Keratinocyte (primary cell): ENCODE data around the gene POLE3. TPM values are rescaled to one million over a fixed set of nuclear protein-coding genes. Genes with fewer than 3 reads are reported as not detected.

Experiments
- DNase-seq: peaks from one replicate; pipeline ENCODE4 v3.0.0-alpha.2; 2011; ENCODE audit warnings: low read depth, missing footprints, low spot score
- FAIRE-seq: peaks from 2 replicates; lab custom pipeline; 2011; peaks lifted over from hg19 to GRCh38; lab: Jason Lieb, UNC
- H2AFZ ChIP-seq: 2 replicates; pipeline ENCODE4 v1.6.0; 2012; ENCODE audit warnings: low read length, control low read depth, inconsistent platforms; ENCODE audit not compliant: control insufficient read depth
- H3K27ac ChIP-seq: 2 replicates; pipeline ENCODE4 v1.5.1; 2011; ENCODE audit warnings: low read length; ENCODE audit not compliant: control insufficient read depth, insufficient read depth
- H3K27me3 ChIP-seq: 3 replicates; pipeline ENCODE4 v1.6.0; 2011; ENCODE audit warnings: low read length; ENCODE audit not compliant: control insufficient read depth, insufficient read depth; ENCODE audit errors: extremely low read depth
- H3K36me3 ChIP-seq, 2 experiments: 2 replicates in 1 of 2; 3 replicates in 1 of 2; pipeline ENCODE4 v1.5.1; 2011; ENCODE audit warnings: low read length in 2 of 2, mild to moderate bottlenecking in 1 of 2; ENCODE audit not compliant: control insufficient read depth in 2 of 2, insufficient read depth in 2 of 2; ENCODE audit errors: extremely low read depth in 1 of 2
- H3K4me1 ChIP-seq: 3 replicates; pipeline ENCODE4 v1.5.1; 2011; ENCODE audit warnings: low read length; ENCODE audit not compliant: control insufficient read depth, insufficient read depth; ENCODE audit errors: extremely low read depth
- H3K4me2 ChIP-seq: 3 replicates; pipeline ENCODE4 v1.6.0; 2011; ENCODE audit warnings: low read depth, low read length; ENCODE audit not compliant: control insufficient read depth, insufficient read depth; ENCODE audit errors: extremely low read depth
- H3K4me3 ChIP-seq, 3 experiments: fragments of 200-600 bp in 1 of 3; sonication (generic) in 1 of 3; 2 replicates in 2 of 3; 3 replicates in 1 of 3; pipeline ENCODE4 v1.5.1; 2011 to 2016; ENCODE audit warnings: low read length in 3 of 3, mild to moderate bottlenecking in 3 of 3, control low read depth in 2 of 3, inconsistent platforms in 1 of 3, low read depth in 1 of 3, mixed read lengths in 1 of 3, mixed run types in 1 of 3, moderate library complexity in 1 of 3; ENCODE audit not compliant: control insufficient read depth in 2 of 3, insufficient read depth in 2 of 3; ENCODE audit errors: extremely low read depth in 1 of 3
- H3K79me2 ChIP-seq: 2 replicates; pipeline ENCODE4 v1.6.0; 2012; ENCODE audit warnings: low read length; ENCODE audit not compliant: control insufficient read depth, insufficient read depth
- H3K9ac ChIP-seq: 3 replicates; pipeline ENCODE4 v1.6.0; 2011; ENCODE audit warnings: low read length; ENCODE audit not compliant: control insufficient read depth, insufficient read depth; ENCODE audit errors: extremely low read depth
- H3K9me1 ChIP-seq: 3 replicates; pipeline ENCODE4 v1.6.0; 2011; ENCODE audit warnings: low read length; ENCODE audit not compliant: control insufficient read depth, insufficient read depth; ENCODE audit errors: extremely low read depth
- H3K9me3 ChIP-seq: 2 replicates; pipeline ENCODE4 v1.5.1; 2012; ENCODE audit warnings: low read depth, low read length; ENCODE audit not compliant: control insufficient read depth
- H4K20me1 ChIP-seq: 3 replicates; pipeline ENCODE4 v1.6.0; 2011; ENCODE audit warnings: low read length; ENCODE audit not compliant: control insufficient read depth, insufficient read depth; ENCODE audit errors: extremely low read depth
- CTCF ChIP-seq, 3 experiments: IDR thresholded peaks in 1 of 3; conservative IDR thresholded peaks in 1 of 3; optimal IDR thresholded peaks in 1 of 3; 2 replicates in 2 of 3; 3 replicates in 1 of 3; pipeline versions ENCODE3 to v1.5.1; 2011; ENCODE audit warnings: low read length in 3 of 3, mild to moderate bottlenecking in 3 of 3, moderate library complexity in 2 of 3, control low read depth in 1 of 3, inconsistent platforms in 1 of 3; ENCODE audit not compliant: insufficient read depth in 2 of 3; ENCODE audit errors: extremely low read depth in 1 of 3
- EZH2 ChIP-seq: IDR thresholded peaks from one replicate; pipeline ENCODE4 v1.6.1; 2012; ENCODE audit warnings: inconsistent platforms, mild to moderate bottlenecking, low read length, moderate library complexity
- dilution Hi-C: fragments of 300-500 bp; cut with MboI; formaldehyde crosslinking; loops from one replicate; pipeline ENCODE4 v1.7.0; 2020; ENCODE audit warnings: low sequenced_read_pairs; ENCODE audit not compliant: extremely low pct_ligation_motif_present
- polyA plus RNA-seq, 5 experiments: library from polyadenylated mRNA; depleted of rRNA in 3 of 5; stranded (reverse) in 3 of 5; stranded (forward) in 1 of 5; unstranded in 1 of 5; fragments of >200 nt; gene quantifications; 1 replicate in 1 of 5; 2 replicates in 3 of 5; 3 replicates in 1 of 5; pipeline versions ENCODE4 v1.2.1 to v1.2.3, GENCODE V29; 2011 to 2012; ENCODE audit warnings: missing spikeins in 2 of 5, low read depth in 1 of 5, low replicate concordance in 1 of 5

Gene POLE3
- polyA plus RNA-seq, 1 donor (not counting 4 experiments of a cell fraction or from before 2014, with no cell fraction given): 77.2 TPM

DNA sequence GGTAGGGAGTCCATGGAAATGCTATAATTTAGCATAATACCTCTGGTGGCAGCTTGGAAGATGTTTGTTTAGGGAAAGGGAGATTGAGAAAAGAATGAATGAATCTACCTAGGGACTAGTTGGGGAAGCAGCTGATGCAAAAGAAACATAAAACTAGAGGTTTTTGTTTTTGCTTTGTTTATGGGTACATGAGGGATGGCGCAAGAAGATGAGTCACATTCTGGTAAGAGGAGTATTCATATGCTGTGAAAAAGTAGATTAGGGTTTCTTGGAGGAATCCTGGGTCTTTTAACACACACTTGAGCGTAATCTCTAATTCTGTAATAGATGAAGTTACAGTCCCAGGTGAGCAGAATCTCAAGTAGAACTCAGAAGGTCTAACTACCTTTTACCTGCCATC, 17.2 kb upstream of the POLE3 start:
- FAIRE-seq: no peak

GRCh38 chr9:113426701-113427100, 16.2 kb upstream of the POLE3 start:
- H3K4me1 ChIP-seq: no peaks in the 10 kb centered on the region
- FAIRE-seq: no peak
- no peak overlapping the region for H3K9ac ChIP-seq
- no peak overlapping the region for H3K4me3 ChIP-seq
- dilution Hi-C loops: loop anchor here (10.0 kb wide), 1 partner anchor 232 kb away; no protein-coding TSS in a partner anchor
- no peaks in the 10 kb centered on the region for H3K27me3 ChIP-seq
- H3K9me1 ChIP-seq: no peaks in the 10 kb centered on the region
- TF ChIP-seq EZH2: no peak
- TF ChIP-seq CTCF (optimal IDR thresholded peaks at IDR 0.05 in 1 of 3, IDR thresholded peaks at IDR 0.05 in 1 of 3, conservative IDR thresholded peaks at IDR 0.05 in 1 of 3; ENCODE audit: extremely low read depth in 1 of 3, insufficient read depth in 2 of 3, low read length in 3 of 3): no peak
- no peak overlapping the region for H3K4me2 ChIP-seq
- no peak overlapping the region for H2AFZ ChIP-seq
- H3K79me2 ChIP-seq: no peaks in the 10 kb centered on the region
- no peaks in the 10 kb centered on the region for H3K36me3 ChIP-seq
- no peak overlapping the region for H3K27ac ChIP-seq
- H3K9me3 ChIP-seq: no peaks in the 10 kb centered on the region
- H4K20me1 ChIP-seq: no peaks in the 10 kb centered on the region
- DNase-seq: no peak

More for the DNA sequence above, 17.2 kb upstream of the POLE3 start:
- no peak overlapping the region for H3K27ac ChIP-seq
- no peaks in the 10 kb centered on the region for H3K9me3 ChIP-seq
- H3K4me3 ChIP-seq: no peak overlapping the region
- no peak overlapping the region for H2AFZ ChIP-seq
- H3K9me1 ChIP-seq: no peaks in the 10 kb centered on the region
- no peaks in the 10 kb centered on the region for H3K36me3 ChIP-seq
- no peak overlapping the region for H3K9ac ChIP-seq
- H3K79me2 ChIP-seq: no peaks in the 10 kb centered on the region
- no peaks in the 10 kb centered on the region for H3K27me3 ChIP-seq
- H4K20me1 ChIP-seq: no peaks in the 10 kb centered on the region
- no peak for DNase-seq
- dilution Hi-C loops: loop anchor here (10.0 kb wide), 1 partner anchor 233 kb away; no protein-coding TSS in a partner anchor
- no peaks in the 10 kb centered on the region for H3K4me1 ChIP-seq
- no peak for TF ChIP-seq CTCF (optimal IDR thresholded peaks at IDR 0.05 in 1 of 3, IDR thresholded peaks at IDR 0.05 in 1 of 3, conservative IDR thresholded peaks at IDR 0.05 in 1 of 3; ENCODE audit: extremely low read depth in 1 of 3, insufficient read depth in 2 of 3, low read length in 3 of 3)
- no peak for TF ChIP-seq EZH2
- H3K4me2 ChIP-seq: no peak overlapping the region
